Putamen (tissue), 1 donor: Measurements from ENCODE around the gene WNT5A.
"Not testable (repeated sequence)": the region's sequence is repeated elsewhere in the genome, so short reads cannot be mapped to it uniquely, and the experiment has no call there.

Source experiments
- DNase-seq: peaks from one replicate; pipeline ENCODE4 v3.0.0-alpha.2; 2016; ENCODE audit warnings: low spot score

WNT5A gene

GRCh38 chr3:55505776-55506175 is 18.7 kb upstream of the WNT5A start:
- no peak for DNase-seq

- not testable (repeated sequence) for DNase-seq
Observed at GRCh38 chr3:55505102-55505501, 18.0 kb upstream of the WNT5A start.

GRCh38 chr3:55501905-55502304 is 14.8 kb upstream of the WNT5A start:
- DNase-seq, result no peak

GRCh38 chr3:55500555-55501330 is 13.6 kb upstream of the WNT5A start:
- DNase-seq, result no peak

- DNase-seq, result no peak
Observed at GRCh38 chr3:55498520-55498919, 11.4 kb upstream of the WNT5A start.

- DNase-seq, result no peak
Observed at GRCh38 chr3:55497250-55497649, 10.1 kb upstream of the WNT5A start.

- no peak for DNase-seq
Observed at GRCh38 chr3:55494976-55495375, 7.9 kb upstream of the WNT5A start.

- no peak for DNase-seq
Observed at GRCh38 chr3:55492976-55493375, 5.9 kb upstream of the WNT5A start.

GRCh38 chr3:55491296-55491816 is 4.2 kb upstream of the WNT5A start:
- no peak for DNase-seq

GRCh38 chr3:55490276-55490913 is 3.3 kb upstream of the WNT5A start:
- DNase-seq, result no peak

GRCh38 chr3:55489798-55490132 is 2.7 kb upstream of the WNT5A start:
- DNase-seq, result no peak

GRCh38 chr3:55488398-55489055 is 1.4 kb upstream of the WNT5A start:
- DNase-seq, result peak; percentile 57

GRCh38 chr3:55487381-55488241 is 505 bp upstream of the WNT5A start:
- DNase-seq, result no peak

- no peak for DNase-seq
Observed at GRCh38 chr3:55486101-55486856, 827 bp downstream of the WNT5A start.

GRCh38 chr3:55484801-55485791 is 2.0 kb downstream of the WNT5A start:
- DNase-seq, result peak; percentile 70

GRCh38 chr3:55484191-55484689 is 2.9 kb downstream of the WNT5A start:
- no peak for DNase-seq

GRCh38 chr3:55483196-55484095 is 3.7 kb downstream of the WNT5A start:
- DNase-seq, result no peak

GRCh38 chr3:55482496-55483195 is 4.5 kb downstream of the WNT5A start:
- no peak for DNase-seq
